Ovary (tissue), 9 donors: ENCODE measurements around the gene ANKH. TPM values are rescaled to one million over a fixed set of nuclear protein-coding genes. Genes with fewer than 3 reads are reported as not detected.

Experiments
- DNase-seq, 5 donors: peaks; one replicate each; pipeline ENCODE4 v3.0.0-alpha.2; 2019 to 2020
- H3K27ac ChIP-seq, 2 donors: fragments of 200-600 bp; one replicate each; pipeline versions ENCODE4 v1.5.1 to v1.8.0; 2019 to 2022
- H3K27me3 ChIP-seq: fragments of 200-600 bp; one replicate; pipeline ENCODE4 v1.8.0; 2022
- H3K36me3 ChIP-seq: fragments of 200-600 bp; sonication (generic); one replicate; pipeline ENCODE4 v1.5.1; 2019
- H3K4me1 ChIP-seq: one replicate; pipeline ENCODE4 v1.8.1; 2013; ENCODE audit warnings: mild to moderate bottlenecking, moderate library complexity; ENCODE audit not compliant: insufficient read depth
- H3K4me3 ChIP-seq: fragments of 200-600 bp; sonication (generic); one replicate; pipeline ENCODE4 v1.5.1; 2017
- H3K9me3 ChIP-seq, 2 donors: fragments of 200-600 bp in 1 of 2; sonication (generic) in 1 of 2; one replicate each; pipeline versions ENCODE4 v1.5.1 to v1.8.1; 2013 to 2019; ENCODE audit warnings: mild to moderate bottlenecking in 1 of 2, moderate library complexity in 1 of 2
- EP300 ChIP-seq: sonication (generic); formaldehyde crosslinking; IDR thresholded peaks from one replicate; pipeline ENCODE4 v1.6.1; 2017; ENCODE audit warnings: antibody characterized with exemption
- POLR2A ChIP-seq: fragments of 450-650 bp; IDR thresholded peaks from one replicate; pipeline ENCODE4 v1.6.1; 2017; ENCODE audit warnings: antibody characterized with exemption, mild to moderate bottlenecking, moderate library complexity
- WGBS, 3 donors: extraction: QIAGEN DNeasy Blood & Tissue Kit in 1 of 3; methylation state at CpG; one replicate each; pipeline versions ENCODE4 v1.1.5 to v1.1.7; 2013 to 2017; 5-methylcytosine and 5-hydroxymethylcytosine counted together
- intact Hi-C, 4 donors: fragments of 100-400 bp; cut with DNase I; formaldehyde crosslinking; loops; one replicate each; pipeline versions ENCODE4 v1.11.0 to v1.15.1; 2022 to 2023
- polyA plus RNA-seq, 2 donors: library from polyadenylated mRNA; stranded (reverse); fragments of 200-250 nt in 1 of 2; fragments of 350-450 nt in 1 of 2; fragmentation: Illumina TruSeq in 1 of 2; extraction: RNeasy Lipid Tissue Mini Kit (QIAGEN cat#74804) in 1 of 2; gene quantifications; one replicate each; pipeline ENCODE4 v1.2.3, GENCODE V29; 2013 to 2014
- total RNA-seq, 7 donors: library from RNA; depleted of rRNA in 2 of 7; stranded (reverse); fragments of >200 nt in 2 of 7; fragmentation: NEBNext Ultra II Directional in 3 of 7; extraction: Animal tissue kit (Norgen Biotek cat#: 25700) in 3 of 7; gene quantifications; one replicate each; pipeline versions ENCODE4 v1.1.0 to v1.2.4, GENCODE V29; 2016 to 2023
- TF ChIP-seq, protein P1 (sequence below), 3 donors: fragments of 450-650 bp in 2 of 3; fragments of 200-600 bp in 1 of 3; IDR thresholded peaks; one replicate each; pipeline versions ENCODE4 v1.5.1 to v1.8.0; 2016 to 2022; ENCODE audit warnings: antibody characterized with exemption in 3 of 3, mild to moderate bottlenecking in 1 of 3
- donor health status: DM: no; HTN: no; CAD: no; lungs with moderate emphysema.
- donor health status: DM: no; HTN: no; CAD: no.
- donor health status: Bipolar disorder and iron deficiency.
- donor health status: DM: yes; HTN: yes; CAD: no.
- donor health status: DM: no; HTN: no; CAD: no.
- donor health status: DM: yes; HTN: yes; CAD: no.

The ANKH gene
- total and polyA plus RNA-seq, 9 donors, result 17.2 to 80.7 (median 44.6) TPM

DNA sequence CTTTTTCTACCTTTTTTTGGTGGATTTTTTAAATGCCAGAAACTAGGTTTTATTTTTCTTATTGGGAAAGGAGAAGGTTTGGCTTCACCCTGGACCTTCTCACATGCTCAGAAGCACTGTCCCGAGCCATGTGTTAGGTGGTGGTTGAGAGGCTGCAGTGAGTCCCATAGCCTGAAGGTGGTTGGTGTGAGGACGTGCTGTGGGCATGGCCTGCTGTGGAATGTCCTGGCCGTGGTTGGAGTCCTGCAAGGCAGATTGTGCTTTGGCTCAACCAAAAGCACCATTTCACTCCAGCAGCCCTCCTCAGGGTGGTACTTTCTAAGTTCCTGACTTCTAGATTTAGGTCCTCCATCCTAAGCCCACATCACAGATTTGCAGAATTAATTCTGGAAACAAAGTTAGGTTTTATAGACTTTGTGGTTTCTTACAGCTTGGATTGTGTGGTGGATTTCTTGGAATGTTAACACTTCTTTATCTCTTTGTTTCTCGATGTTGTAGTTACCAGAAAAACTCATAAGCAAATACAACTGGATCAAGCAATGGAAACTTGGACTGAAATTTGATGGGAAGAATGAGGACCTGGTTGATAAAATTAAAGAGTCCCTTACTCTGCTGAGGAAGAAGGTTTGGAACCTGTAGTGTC, 184.4 kb downstream of the ANKH start:
- Histone ChIP-seq H3K27me3 (no peaks in the 10 kb centered on the region), H3K4me1 (no peaks in the 10 kb centered on the region), H3K36me3 (no peaks in the 10 kb centered on the region), H3K4me3 (no peak overlapping the region), H3K27ac (no peak overlapping the region), H3K9me3 (peaks cover 0 to 6% of the 10 kb centered on the region in 2 donors)
- TF ChIP-seq EP300 (no peak), POLR2A (no peak)
- TF ChIP-seq, protein P1, sequence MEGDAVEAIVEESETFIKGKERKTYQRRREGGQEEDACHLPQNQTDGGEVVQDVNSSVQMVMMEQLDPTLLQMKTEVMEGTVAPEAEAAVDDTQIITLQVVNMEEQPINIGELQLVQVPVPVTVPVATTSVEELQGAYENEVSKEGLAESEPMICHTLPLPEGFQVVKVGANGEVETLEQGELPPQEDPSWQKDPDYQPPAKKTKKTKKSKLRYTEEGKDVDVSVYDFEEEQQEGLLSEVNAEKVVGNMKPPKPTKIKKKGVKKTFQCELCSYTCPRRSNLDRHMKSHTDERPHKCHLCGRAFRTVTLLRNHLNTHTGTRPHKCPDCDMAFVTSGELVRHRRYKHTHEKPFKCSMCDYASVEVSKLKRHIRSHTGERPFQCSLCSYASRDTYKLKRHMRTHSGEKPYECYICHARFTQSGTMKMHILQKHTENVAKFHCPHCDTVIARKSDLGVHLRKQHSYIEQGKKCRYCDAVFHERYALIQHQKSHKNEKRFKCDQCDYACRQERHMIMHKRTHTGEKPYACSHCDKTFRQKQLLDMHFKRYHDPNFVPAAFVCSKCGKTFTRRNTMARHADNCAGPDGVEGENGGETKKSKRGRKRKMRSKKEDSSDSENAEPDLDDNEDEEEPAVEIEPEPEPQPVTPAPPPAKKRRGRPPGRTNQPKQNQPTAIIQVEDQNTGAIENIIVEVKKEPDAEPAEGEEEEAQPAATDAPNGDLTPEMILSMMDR (IDR thresholded peaks at IDR 0.05), result no peak
- no peak for DNase-seq
- intact Hi-C loops, result no loop called here
- WGBS, 3 donors, result 36 to 42% (median 36%) methylated on average over 4 of the region's 4 CpGs

DNA sequence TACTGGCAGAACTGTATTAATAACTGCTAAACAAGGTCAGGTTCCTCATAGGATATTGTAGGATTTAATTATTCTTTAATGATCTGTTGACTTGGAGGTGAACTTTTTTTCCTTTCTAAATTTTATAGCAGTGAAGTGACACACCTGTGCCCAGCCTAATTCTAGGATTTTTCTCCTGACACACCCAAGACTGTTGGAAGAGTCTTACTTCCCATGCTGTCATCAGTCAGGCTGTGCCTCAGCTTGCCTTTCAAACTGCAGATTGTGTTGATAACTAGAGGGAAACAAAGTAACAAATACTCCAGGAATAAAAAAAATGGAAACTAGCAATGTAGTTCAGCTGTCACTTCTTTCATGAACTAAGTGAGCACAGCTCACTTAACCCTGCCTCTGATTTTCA, 185.1 kb downstream of the ANKH start:
- Histone ChIP-seq H3K27me3 (no peaks in the 10 kb centered on the region), H3K9me3 (peaks cover 0 to 6% of the 10 kb centered on the region in 2 donors), H3K4me1 (no peaks in the 10 kb centered on the region), H3K4me3 (no peak overlapping the region), H3K27ac (no peak overlapping the region), H3K36me3 (no peaks in the 10 kb centered on the region)
- intact Hi-C loops, result no loop called here
- DNase-seq, result no peak
- TF ChIP-seq POLR2A (no peak), EP300 (no peak)
- TF ChIP-seq, protein P1 (IDR thresholded peaks at IDR 0.05), result no peak

DNA sequence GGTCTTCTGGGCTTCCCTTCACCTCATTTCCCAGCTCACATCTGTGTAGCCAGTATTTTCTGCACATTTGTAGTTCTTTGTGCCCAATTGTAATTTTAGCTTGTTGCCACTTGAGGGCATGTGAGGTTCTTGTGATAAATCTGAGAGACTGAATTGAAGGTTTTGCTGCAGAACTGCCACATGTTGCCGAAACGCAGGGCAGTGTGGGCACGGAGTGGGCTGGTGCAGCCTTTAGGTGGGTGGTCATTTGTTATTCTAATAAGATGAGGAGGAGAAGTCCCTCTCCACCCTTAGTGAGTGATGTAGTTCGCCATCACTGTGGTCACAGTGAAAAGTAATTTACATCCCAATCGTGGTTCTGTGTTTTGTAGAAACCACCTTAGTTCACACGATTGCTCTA, 185.8 kb downstream of the ANKH start:
- TF ChIP-seq, protein P1 (IDR thresholded peaks at IDR 0.05), result peak in 2 of 3 donors; percentile 37 to 38
- TF ChIP-seq POLR2A, result no peak
- Histone ChIP-seq H3K27ac (no peak overlapping the region), H3K9me3 (peaks cover 0 to 6% of the 10 kb centered on the region in 2 donors), H3K4me1 (no peaks in the 10 kb centered on the region), H3K4me3 (no peak overlapping the region), H3K27me3 (no peaks in the 10 kb centered on the region), H3K36me3 (no peaks in the 10 kb centered on the region)
- intact Hi-C loops, result no loop called here
- WGBS, 3 donors, result 36 to 44% (median 36%) methylated on average over 6 of the region's 6 CpGs
- peak in 1 of 5 donors; percentile 15 for DNase-seq

DNA sequence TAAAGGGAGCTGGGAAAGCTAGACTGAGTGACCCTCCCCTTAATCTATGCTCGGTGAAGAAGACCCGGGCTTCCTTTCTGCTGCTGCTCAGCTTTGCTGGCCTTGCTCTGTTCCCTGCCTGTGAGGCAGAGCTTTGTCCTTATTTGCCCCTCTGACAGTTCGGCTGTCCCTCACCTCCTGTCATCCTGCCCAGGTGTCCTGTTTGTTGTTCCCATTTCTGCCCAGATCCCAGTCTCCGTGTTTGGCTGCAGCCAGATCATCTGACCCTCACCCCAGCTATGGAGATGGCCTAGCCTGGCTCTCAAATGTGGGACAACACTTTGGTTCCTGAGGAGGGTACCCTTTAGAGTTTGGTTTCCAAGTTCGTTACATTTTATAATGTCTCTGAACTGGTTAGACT, 186.8 kb downstream of the ANKH start:
- Histone ChIP-seq H3K9me3 (no peaks in the 10 kb centered on the region), H3K27ac (no peak overlapping the region), H3K36me3 (no peaks in the 10 kb centered on the region), H3K27me3 (no peaks in the 10 kb centered on the region), H3K4me1 (no peaks in the 10 kb centered on the region), H3K4me3 (no peak overlapping the region)
- TF ChIP-seq, protein P1 (IDR thresholded peaks at IDR 0.05), result no peak
- no peak for TF ChIP-seq POLR2A
- TF ChIP-seq EP300, result no peak
- intact Hi-C loops, result no loop called here
- no peak for DNase-seq
- WGBS, 3 donors, result 66 to 81% (median 67%) methylated on average over 5 of the region's 5 CpGs
